ENCODE data around the gene BHMT. TPM values are rescaled to one million over a fixed set of nuclear protein-coding genes. Genes with fewer than 3 reads are reported as not detected.
"Not testable (repeated sequence)": the region's sequence is repeated elsewhere in the genome, so short reads cannot be mapped to it uniquely, and the experiment has no call there.

BHMT gene
- total RNA-seq, 1 experiment from 2014 or later, result not detected

DNA sequence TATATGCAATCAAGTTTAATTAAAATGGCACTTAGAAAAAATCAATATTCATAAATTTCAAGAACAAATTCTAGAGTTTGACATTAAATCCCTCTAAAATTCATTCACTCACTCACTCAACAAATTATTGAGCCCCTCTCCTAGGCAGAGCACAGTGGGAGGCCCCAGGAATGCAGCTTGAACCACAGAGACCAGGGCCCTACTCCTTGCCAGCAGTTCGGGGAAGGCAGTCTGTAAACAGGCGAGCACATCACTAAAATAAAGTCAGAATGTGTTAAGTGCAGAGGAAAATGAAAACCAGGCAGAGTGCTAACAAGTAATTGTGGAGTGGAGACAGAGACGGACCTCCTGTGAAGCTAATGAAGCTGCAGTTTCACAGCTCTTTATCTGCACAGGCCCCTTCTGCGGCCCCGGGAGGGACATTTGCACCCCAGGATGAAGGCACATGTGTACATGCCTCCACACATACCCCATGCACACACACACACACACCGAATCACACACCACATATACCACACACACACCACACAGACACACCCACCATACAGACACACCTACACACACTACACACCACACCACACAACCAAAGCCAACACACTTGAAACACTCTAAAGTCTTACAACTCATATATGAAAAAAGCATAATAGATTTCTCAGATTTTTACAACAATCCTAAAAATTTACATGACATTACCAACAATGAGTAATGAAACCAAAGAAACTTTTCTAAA is 40.5 kb downstream of the BHMT start:
- DNase-seq (ENCODE audit: low read depth, low spot score), result no peak
- in situ Hi-C loops (cut with HindIII; ENCODE audit: low pct_unique_long_range_greater_than_20kb, low sequenced_read_pairs), result no loop called here

DNA sequence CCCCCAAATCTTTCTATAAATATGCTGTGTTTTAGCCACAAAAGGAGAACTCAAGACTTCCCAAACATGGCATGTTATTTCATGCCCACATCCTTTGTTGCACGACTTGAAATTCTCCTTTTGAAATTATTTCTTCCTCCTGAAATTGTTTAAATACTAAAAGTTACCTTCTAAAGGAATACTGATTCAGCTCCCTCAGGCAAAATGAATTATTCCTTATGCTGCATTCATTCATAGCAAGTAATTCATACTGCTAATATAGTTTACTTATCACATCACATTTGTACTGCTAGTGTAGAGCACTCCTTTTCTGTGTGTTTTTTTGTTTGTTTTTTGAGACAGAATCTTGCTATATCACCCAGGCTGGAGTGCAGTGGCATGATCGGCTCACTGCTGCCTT is 45.7 kb downstream of the BHMT start:
- in situ Hi-C loops (cut with HindIII; ENCODE audit: low pct_unique_long_range_greater_than_20kb, low sequenced_read_pairs), result no loop called here
- DNase-seq (ENCODE audit: low read depth, low spot score), result no peak

DNA sequence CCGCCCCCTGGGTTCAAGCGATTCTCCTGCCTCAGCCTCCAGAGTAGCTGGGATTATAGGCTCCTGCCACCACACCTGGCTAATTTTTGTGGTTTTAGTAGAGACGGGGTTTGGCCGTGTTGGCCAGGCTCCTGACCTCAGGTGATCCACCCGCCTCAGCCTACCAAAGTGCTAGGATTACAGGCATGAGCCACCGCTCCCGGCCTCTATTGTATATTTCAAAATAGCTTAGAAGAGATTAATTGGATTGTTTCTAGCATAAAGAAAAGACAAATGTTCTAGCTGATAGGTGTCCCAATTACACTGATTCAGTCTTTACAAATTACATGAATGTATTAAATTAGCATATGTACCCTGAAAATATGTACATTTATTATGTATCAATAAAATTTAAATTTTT is 50.0 kb downstream of the BHMT start:
- DNase-seq (ENCODE audit: low read depth, low spot score); in situ Hi-C loops (cut with HindIII; ENCODE audit: low pct_unique_long_range_greater_than_20kb, low sequenced_read_pairs): not testable (repeated sequence)

DNA sequence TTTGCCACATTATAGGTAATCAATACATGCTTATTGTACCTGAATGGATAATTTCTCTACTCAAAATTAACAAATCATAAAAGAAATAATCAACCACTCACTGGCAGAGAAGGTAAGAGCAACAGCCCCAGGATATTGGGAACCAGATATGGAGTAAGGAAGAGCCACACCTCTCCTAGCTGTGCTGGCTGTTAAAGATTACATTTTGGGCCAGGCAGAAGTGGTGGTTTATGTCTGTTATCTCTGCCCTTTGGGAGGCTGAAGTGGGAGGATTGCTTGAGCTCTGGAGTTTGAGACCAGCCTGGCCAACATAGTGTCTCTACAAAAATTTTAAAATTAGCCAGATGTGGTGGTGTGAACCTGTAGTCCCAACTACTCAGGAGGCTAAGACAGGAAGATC is 56.4 kb downstream of the BHMT start:
- no peak for DNase-seq (ENCODE audit: low read depth, low spot score)
- in situ Hi-C loops (cut with HindIII; ENCODE audit: low pct_unique_long_range_greater_than_20kb, low sequenced_read_pairs), result no loop called here

DNA sequence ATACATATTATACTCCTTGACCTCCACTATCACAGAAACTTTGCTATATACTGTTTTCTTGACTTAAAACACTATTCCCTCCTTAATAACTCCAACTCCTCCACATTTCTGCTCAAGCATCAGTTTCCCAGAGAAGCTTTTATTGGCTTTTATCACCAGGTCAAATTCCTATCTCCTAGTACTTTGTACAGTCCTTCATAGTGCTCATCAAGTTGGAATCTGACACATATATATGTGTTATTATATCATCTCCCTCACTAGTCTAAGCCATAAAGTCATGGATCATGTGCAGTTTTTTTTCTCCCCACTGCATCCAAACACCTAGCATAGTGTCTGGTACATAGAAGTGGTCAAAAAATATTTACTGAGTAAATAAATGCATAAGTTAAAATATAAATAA is 59.1 kb downstream of the BHMT start:
- DNase-seq (ENCODE audit: low read depth, low spot score), result no peak
- in situ Hi-C loops (cut with HindIII; ENCODE audit: low pct_unique_long_range_greater_than_20kb, low sequenced_read_pairs), result no loop called here

DNA sequence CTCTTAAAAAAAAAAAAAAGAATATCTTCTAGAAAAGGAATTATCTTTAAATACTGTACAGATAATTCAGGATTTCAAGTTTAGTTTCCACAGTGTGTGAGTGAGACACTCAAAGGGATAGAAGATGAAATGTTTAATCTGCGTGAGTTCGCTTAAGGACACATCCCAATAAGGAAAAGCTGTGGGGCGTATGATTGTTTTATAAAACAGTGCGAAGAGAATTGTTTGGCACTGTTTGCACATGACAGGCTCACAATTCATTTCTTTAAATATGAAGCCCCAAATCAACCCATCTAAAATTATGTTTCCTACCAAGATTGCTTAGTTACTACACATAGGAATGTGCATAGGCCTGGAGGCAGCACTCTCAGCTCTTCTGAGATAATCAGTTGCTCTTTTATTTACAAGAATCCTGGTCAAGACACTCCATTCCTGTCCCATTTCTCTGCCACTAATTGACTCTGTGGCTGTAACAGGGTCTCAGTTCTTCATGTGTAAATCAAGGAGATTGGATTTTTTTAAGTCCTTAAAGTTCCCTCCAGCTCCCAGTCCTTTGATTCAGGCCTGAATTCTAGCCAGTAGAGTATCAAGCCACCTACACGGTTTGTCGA is 60.1 kb downstream of the BHMT start:
- in situ Hi-C loops (cut with HindIII; ENCODE audit: low pct_unique_long_range_greater_than_20kb, low sequenced_read_pairs), result no loop called here
- no peak for DNase-seq (ENCODE audit: low read depth, low spot score)

DNA sequence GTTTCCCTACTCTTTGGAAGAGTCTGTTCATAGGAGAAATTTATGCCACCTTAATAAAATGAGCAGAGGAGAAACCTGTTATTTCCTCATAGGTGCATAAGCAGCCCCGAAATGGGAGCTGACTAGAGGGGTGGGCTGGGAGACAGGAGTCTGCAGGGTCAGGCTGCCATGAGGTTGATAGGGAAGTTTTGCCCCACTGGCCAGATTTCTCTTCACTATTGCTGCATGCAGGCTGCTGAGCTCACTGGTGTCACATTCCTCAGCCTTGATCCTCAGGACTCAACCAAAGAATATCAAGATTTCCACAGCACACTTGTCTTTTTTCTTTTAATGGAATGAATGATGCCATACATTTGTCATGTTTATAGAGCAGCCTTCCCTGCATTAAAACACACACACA is 60.7 kb downstream of the BHMT start:
- DNase-seq (ENCODE audit: low read depth, low spot score), result no peak
- in situ Hi-C loops (cut with HindIII; ENCODE audit: low pct_unique_long_range_greater_than_20kb, low sequenced_read_pairs), result no loop called here

DNA sequence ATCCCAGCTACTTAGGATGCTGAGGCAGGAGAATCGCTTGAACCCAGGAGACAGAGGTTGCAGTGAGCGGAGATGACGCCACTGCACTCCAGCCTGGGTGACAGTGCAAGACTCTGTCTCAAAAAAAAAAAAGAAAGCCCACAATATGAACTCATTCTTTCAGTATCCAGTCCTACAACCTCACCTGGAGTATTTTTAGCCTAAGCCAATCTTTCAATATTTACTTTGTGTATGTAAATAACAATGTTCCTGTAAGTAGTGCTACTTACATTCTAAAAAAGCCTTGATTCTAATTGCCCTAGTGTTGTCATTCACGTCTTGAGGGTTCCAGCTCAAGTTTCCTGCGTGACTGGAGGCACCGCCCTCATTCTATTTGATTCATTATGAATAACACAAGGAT is 62.0 kb downstream of the BHMT start:
- in situ Hi-C loops (cut with HindIII; ENCODE audit: low pct_unique_long_range_greater_than_20kb, low sequenced_read_pairs), result no loop called here
- DNase-seq (ENCODE audit: low read depth, low spot score), result no peak

DNA sequence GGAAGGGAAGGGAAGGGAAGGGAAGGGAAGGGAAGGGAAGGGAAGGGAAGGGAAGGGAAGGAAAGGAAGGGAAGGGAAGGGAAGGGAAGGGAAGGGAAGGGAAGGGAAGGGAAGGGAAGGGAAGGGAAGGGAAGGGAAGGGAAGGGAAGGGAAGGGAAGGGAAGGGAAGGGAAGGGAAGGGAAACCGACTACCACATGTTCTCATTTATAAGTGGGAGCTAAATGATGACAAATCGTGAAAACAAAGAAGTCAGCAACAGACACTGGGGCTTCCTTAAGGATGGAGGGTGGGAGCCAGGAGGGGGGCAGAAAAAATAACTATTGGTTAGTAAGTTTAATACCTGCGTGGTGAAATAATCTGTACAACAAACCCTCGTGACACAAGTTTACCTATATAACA is 68.8 kb downstream of the BHMT start:
- in situ Hi-C loops (cut with HindIII; ENCODE audit: low pct_unique_long_range_greater_than_20kb, low sequenced_read_pairs), result not testable (repeated sequence)

DNA sequence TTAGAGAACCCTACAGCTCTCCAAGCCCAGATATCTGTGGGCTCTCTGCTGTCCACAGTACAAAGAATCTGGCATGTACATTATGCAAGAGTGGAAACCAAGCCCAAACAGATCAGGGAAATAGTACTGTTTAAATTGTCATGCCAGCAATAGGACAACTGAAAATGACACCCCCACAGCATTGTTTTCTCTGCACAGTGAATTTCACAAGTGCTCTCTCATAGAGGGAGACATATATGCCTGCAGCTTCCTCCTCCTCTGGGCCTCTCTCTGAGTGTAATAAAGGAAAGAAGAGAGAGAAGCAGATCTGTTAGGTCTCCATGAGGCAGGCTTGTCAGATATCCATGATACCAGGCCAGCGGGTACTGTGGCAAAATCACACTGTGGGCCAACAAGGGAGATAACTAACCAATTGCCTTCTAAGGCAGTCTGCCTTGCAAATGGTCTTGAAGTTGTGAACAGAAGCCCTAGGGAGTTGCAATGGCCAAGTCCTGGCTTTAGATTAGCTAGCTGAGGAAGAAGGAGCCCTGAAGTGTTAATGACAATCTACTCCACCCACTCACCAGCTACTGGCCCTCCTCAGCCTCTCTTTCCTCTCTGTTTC is 69.9 kb downstream of the BHMT start:
- in situ Hi-C loops (cut with HindIII; ENCODE audit: low pct_unique_long_range_greater_than_20kb, low sequenced_read_pairs), result no loop called here

More for the DNA sequence above, 68.8 kb downstream of the BHMT start:
- DNase-seq (ENCODE audit: low read depth, low spot score), result not testable (repeated sequence)

More for the DNA sequence above, 69.9 kb downstream of the BHMT start:
- no peak for DNase-seq (ENCODE audit: low read depth, low spot score)

Small RNA genes lying within 50 kb of the gene (small RNA-seq; reads per million reads assigned to genes)
- 0 to 0.57 reads per million in 2 experiments for gene RNY3P1

Other genes with a start within 250 kb of the BHMT start
- gene ARSB, start 126.5 kb upstream of the BHMT start, total RNA-seq (2014; rRNA removed; shearing (Covaris generic)), result 25.7 and 26.5 TPM in 2 replicates
- gene DMGDH, start 42.1 kb upstream of the BHMT start, total RNA-seq (2014; rRNA removed; shearing (Covaris generic)), result not detected in 2 replicates
- not detected in 2 replicates for gene BHMT2, start 42.0 kb upstream of the BHMT start, total RNA-seq (2014; rRNA removed; shearing (Covaris generic))
- gene JMY, start 124.3 kb downstream of the BHMT start, total RNA-seq (2014; rRNA removed; shearing (Covaris generic)), result 10.8 and 11.2 TPM in 2 replicates

Measured in SK-MEL-5 (cell line).